ENCODE measurements around the gene PRF1.

PRF1 gene

DNA sequence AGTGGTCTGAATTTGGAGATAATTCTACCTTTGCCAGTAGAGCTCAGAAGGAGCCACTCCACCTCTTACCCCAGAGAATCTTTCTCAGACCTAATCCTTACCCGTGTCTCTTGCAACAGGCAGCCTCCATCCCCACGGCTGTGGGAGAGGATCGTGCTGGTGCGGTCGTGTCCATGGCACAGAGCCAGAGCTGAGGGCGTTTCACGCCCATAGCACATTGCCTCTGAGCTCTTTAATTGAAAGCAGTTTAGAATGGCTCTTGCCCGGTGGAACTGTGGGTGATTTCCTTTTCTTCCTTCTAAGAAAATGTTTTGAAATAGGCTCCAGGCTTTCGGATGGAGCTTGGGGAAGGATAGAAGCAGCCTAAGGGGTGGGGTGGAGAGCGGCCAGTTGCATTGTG is 41.5 kb downstream of the PRF1 start:
- no peak for DNase-seq (ENCODE audit: low read depth)
- TF ChIP-seq, protein P1, sequence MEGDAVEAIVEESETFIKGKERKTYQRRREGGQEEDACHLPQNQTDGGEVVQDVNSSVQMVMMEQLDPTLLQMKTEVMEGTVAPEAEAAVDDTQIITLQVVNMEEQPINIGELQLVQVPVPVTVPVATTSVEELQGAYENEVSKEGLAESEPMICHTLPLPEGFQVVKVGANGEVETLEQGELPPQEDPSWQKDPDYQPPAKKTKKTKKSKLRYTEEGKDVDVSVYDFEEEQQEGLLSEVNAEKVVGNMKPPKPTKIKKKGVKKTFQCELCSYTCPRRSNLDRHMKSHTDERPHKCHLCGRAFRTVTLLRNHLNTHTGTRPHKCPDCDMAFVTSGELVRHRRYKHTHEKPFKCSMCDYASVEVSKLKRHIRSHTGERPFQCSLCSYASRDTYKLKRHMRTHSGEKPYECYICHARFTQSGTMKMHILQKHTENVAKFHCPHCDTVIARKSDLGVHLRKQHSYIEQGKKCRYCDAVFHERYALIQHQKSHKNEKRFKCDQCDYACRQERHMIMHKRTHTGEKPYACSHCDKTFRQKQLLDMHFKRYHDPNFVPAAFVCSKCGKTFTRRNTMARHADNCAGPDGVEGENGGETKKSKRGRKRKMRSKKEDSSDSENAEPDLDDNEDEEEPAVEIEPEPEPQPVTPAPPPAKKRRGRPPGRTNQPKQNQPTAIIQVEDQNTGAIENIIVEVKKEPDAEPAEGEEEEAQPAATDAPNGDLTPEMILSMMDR (IDR thresholded peaks at IDR 0.05; ENCODE audit: insufficient read depth, low read depth, low read length, missing control alignments) = no peak
- H3K4me3 ChIP-seq (ENCODE audit: low read depth, low read length) = no peak overlapping the region

- TF ChIP-seq, protein P1 (IDR thresholded peaks at IDR 0.05; ENCODE audit: insufficient read depth, low read depth, low read length, missing control alignments) = no peak
- DNase-seq (ENCODE audit: low read depth) = no peak
- no peak overlapping the region for H3K4me3 ChIP-seq (ENCODE audit: low read depth, low read length)
Observed at GRCh38 chr10:70560511-70560941, 42.0 kb downstream of the PRF1 start.

GRCh38 chr10:70559861-70560260 is 42.7 kb downstream of the PRF1 start:
- DNase-seq (ENCODE audit: low read depth) = no peak
- no peak overlapping the region for H3K4me3 ChIP-seq (ENCODE audit: low read depth, low read length)
- TF ChIP-seq, protein P1 (IDR thresholded peaks at IDR 0.05; ENCODE audit: insufficient read depth, low read depth, low read length, missing control alignments) = no peak

DNA sequence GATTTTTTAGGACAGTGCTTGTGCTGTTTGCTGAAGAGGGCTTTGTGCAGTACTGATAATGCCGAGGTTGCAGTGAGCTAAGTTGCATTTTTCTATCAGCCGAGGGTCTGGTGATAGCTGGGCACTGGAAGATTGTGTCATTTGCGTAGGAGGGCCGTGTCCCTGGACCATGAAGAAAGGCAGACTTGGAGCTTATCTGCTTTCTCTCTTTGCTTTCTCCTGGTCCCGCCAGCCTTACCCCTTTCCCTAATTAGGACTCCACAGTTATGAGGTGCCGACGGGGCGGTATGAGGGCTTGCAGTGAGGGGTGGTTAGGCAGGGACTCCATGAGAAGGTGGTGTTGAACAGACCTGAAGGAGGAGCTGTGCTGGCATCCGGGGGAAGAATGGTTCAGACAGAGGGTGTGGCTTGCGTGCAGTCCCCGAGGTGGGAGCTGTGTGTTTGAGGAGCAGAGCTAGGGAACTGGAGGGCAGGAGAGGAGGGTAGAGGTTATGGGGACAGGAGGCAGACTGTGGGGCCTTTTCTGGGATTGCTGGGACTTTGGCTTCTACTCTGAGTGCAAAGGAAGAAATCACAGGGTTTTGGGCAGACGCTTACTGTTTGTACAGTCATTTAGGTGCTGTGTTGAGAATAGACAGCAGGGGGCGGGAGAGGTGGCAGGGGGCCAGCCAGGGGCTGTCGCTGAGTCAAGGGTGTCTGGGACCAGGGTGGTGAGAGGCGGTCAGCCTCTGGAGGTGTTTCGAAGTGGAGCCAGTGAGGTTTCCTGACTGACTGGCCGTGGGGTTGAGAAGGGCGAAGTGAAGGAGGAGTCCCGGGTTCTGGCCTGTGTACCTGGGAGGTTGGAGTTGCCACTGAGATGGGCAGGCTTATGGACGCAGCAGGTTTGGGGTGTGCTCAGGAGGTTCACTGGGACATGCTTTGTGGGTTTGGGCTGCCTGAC is 43.4 kb downstream of the PRF1 start:
- TF ChIP-seq, protein P1 (IDR thresholded peaks at IDR 0.05; ENCODE audit: insufficient read depth, low read depth, low read length, missing control alignments) = peak; percentile 41
- peak; percentile 60 for DNase-seq (ENCODE audit: low read depth)
- peak overlapping the region; percentile 20; the same call in 1 of the 2 replicates for H3K4me3 ChIP-seq (ENCODE audit: low read depth, low read length)

DNA sequence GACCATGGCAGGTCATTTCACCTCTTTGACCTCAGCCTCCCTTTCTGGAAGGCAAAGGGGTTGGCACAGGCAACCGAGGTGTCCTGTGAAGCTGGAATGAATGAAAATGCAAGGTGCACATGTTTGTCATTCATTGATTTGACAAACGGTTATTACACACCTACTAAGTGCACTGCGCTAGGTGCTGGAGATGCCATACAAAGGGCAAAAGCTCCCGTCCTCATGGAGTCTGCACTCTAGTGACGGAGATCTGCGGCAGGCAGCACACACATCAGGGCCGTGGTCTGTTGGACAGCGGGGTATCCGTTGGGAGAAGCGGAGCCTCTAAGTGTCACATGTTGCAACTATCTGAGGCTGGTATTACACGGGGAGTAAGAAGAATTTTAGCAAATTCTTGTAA is 44.2 kb downstream of the PRF1 start:
- DNase-seq (ENCODE audit: low read depth) = no peak

DNA sequence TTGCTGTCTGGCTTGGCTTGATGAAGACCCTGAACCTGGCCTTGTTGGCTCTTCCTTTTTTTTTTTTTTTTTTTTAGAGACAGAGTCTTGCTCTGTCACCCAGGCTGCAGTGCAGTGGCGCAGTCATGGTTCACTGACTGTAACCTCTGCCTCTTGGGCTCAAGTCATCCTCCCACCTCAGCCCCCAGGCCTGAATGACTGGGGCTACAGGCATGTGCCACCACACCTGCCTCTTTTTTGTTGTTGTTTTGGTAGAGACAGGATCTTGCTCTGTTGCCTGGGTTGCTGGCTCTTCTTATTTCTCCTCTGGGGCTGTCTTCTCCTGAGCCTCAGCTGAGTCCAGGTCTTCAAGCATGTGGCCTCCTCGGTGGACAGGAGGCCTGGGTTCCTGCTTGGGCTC is 44.7 kb downstream of the PRF1 start:
- no peak overlapping the region for H3K4me3 ChIP-seq (ENCODE audit: low read depth, low read length)
- TF ChIP-seq, protein P1 (IDR thresholded peaks at IDR 0.05; ENCODE audit: insufficient read depth, low read depth, low read length, missing control alignments) = no peak
- DNase-seq (ENCODE audit: low read depth) = no peak

More for the DNA sequence above, 44.2 kb downstream of the PRF1 start:
- TF ChIP-seq, protein P1 (IDR thresholded peaks at IDR 0.05; ENCODE audit: insufficient read depth, low read depth, low read length, missing control alignments) = no peak
- no peak overlapping the region for H3K4me3 ChIP-seq (ENCODE audit: low read depth, low read length)
